Astrocyte of the spinal cord (primary cell): ENCODE data around the gene R3HDM2.
A peak's percentile ranks its signal among the peaks of the same experiment; 100 is the strongest.
"Not testable (repeated sequence)": the region's sequence is repeated elsewhere in the genome, so short reads cannot be mapped to it uniquely, and the experiment has no call there.

Experiments
- DNase-seq: peaks from one replicate; pipeline ENCODE4 v3.0.0; 2011; ENCODE audit warnings: low read depth, low spot score
- H3K4me3 ChIP-seq: 2 replicates; pipeline ENCODE4 v1.5.1; 2011; ENCODE audit warnings: low read depth, mild to moderate bottlenecking, low read length, moderate library complexity
- in situ Hi-C: cut with HindIII; loops from 2 replicates; pipeline ENCODE4 v1.10.0; 2017; ENCODE audit warnings: low sequenced_read_pairs
- TF ChIP-seq, protein P1 (sequence below): IDR thresholded peaks from 2 replicates; pipeline ENCODE4 v1.5.1; 2012; ENCODE audit warnings: low read depth, mild to moderate bottlenecking, low read length, inconsistent platforms

The R3HDM2 gene

GRCh38 chr12:57299514-57300016, 131.3 kb downstream of the R3HDM2 start:
- in situ Hi-C loops = no loop called here
- DNase-seq = peak; percentile 57
- TF ChIP-seq, protein P1, sequence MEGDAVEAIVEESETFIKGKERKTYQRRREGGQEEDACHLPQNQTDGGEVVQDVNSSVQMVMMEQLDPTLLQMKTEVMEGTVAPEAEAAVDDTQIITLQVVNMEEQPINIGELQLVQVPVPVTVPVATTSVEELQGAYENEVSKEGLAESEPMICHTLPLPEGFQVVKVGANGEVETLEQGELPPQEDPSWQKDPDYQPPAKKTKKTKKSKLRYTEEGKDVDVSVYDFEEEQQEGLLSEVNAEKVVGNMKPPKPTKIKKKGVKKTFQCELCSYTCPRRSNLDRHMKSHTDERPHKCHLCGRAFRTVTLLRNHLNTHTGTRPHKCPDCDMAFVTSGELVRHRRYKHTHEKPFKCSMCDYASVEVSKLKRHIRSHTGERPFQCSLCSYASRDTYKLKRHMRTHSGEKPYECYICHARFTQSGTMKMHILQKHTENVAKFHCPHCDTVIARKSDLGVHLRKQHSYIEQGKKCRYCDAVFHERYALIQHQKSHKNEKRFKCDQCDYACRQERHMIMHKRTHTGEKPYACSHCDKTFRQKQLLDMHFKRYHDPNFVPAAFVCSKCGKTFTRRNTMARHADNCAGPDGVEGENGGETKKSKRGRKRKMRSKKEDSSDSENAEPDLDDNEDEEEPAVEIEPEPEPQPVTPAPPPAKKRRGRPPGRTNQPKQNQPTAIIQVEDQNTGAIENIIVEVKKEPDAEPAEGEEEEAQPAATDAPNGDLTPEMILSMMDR = no peak
- H3K4me3 ChIP-seq = no peak overlapping the region

- in situ Hi-C loops = no loop called here
- TF ChIP-seq, protein P1 = no peak
- no peak for DNase-seq
- H3K4me3 ChIP-seq = no peak overlapping the region
Measured at GRCh38 chr12:57296291-57296690, 134.6 kb downstream of the R3HDM2 start.

DNA sequence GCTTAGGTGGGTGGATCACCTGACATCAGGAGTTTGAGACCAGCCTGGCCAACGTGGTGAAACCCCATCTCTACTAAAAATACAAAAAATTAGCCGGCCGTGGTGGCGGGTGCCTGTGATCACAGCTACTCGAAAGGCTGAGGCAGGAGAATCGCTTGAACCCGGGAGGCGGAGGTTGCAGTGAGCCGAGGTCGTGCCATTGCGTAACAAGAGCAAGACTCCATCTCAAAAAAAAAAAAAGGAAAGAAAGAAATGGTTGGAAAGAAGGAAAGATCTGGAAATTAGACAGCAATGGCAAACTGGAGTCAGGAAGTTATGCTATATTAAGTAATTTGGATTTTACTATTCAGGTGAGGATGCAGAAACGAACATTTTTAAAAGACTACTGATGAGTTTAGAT, 148.8 kb downstream of the R3HDM2 start:
- DNase-seq, in situ Hi-C loops, H3K4me3 ChIP-seq: not testable (repeated sequence)

DNA sequence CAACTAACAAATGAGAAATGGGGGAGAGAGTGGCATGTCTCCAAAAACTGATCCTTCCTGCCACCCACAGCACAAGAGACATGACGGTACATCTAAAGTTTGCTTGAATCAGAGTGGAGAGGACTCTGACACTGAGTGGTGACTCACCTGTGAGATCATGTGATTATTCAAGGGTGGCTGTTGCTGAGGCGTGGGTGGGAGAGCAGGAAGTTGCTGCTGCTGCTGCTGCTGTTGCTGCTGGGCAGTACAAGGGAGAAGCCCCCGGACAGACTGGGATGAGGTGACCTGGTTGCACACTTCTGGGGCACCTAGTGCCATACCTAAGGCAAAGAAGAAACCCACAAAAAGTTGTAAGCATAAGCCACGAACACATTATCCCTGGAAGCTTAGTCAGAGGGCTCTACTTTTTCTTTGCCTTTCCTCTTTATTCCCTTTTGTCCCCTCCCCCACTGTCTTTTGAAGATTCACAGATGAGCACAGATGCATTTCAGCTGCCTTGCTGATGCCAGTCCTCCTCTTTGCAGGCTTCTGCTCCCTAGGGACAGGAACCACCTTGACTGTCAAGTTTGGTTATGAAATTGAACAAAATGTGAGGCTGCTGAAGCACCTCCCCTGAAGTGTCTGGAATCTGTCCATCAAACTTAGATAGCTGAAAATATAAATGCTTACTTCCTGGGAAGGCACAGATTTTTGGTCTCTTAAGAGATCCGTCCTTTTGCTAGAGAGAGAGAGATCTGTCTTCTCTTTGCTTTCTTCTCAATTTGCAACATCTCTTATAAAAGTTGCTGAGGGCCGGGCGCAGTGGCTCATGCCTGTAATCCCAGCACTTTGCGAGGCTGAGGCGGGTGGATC, 150.4 kb downstream of the R3HDM2 start:
- no peak overlapping the region for H3K4me3 ChIP-seq
- TF ChIP-seq, protein P1 = no peak
- peak; percentile 91 for DNase-seq
- in situ Hi-C loops = no loop called here

DNA sequence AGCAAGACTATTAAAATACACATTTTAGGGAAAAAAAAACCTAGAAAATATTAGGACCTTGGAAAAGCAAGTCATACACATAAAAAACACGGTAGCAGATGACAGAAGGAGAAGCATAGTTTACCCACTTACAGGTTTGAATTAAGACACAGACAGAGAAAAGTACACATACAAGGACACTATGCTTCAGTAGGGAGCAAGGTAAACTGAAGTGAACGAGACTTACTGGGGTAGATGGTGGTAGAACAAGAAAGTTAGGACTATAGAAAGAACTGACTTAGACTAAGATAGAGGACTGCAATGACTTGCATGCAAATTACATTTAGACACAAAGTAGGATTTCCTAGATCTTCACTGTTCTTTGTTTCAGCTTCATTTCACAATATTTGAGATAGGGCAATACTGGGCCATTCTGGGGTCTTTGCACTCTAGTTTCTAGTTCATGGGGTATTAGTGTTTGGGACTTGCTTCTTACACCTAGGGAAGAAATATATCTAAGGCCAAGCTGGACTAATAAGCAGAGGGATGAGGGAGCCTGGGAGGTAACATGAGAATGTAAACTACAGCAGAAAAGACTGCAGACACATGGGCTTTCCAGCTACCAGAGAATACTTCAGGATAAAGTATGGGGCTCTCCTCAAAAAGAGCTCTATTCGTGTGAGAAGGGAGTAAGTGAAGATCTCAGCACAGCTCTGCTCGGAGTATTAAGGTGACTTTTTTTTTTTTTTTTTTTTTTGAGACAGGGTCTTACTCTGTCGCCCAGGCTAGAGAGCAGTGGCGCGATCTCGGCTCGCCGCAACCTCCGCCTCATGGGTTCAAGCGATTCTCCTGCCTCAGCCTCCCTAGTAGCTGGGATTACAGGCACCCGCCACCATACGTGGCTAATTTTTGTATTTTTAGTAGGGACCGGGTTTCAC, 152.1 kb downstream of the R3HDM2 start:
- in situ Hi-C loops = no loop called here
- TF ChIP-seq, protein P1 = no peak
- no peak for DNase-seq
- H3K4me3 ChIP-seq = no peak overlapping the region

DNA sequence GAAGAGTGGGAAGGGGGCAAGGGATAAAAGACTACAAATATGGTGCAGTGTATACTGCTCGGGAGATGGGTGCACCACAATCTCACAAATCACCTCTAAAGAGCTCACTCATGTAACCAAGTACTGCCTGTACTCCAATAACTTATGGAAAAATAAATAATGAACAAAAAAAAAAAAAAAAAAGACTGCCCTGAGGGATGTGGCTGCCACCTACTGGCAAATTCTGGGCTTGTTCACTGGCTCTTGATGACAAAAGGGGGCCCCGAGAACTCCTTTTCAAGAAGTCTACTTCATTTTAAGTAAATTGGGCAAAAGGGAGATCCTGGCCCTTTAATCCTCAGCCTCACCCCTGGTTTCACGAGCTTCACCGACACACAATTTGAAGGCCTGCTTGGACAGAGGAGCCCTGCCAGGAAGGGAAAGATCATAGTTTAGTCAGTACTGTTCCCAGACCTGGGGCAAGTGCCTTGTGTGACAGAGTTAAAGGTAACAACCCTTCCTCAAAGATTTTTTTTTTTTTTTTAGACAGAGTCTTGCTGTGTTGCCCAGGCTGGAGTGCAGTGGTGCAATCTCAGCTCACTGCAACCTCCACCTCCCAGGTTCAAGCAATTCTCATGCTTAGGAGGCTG, 153.8 kb downstream of the R3HDM2 start:
- in situ Hi-C loops = no loop called here

DNA sequence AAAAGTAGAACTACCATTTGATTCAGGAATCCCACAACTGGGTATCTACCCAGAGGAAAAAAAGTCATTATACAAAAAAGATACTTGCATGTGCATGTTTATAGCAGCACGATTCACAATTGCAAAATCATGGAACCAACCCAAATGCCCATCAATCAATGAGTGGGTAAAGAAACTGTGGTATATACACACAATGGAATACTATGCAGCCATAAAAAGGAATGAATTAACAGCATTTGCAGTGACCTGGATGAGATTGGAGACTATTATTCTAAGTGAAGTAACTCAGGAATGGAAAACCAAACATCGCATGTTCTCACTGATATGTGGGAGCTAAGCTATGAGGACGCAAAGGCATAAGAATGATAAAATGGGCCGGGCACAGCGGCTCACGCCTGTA, 154.6 kb downstream of the R3HDM2 start:
- DNase-seq, in situ Hi-C loops, H3K4me3 ChIP-seq: not testable (repeated sequence)

More for the DNA sequence above, 153.8 kb downstream of the R3HDM2 start:
- no peak overlapping the region for H3K4me3 ChIP-seq
- TF ChIP-seq, protein P1 = peak; percentile 59
- peak; percentile 21 for DNase-seq
